OCI-LY3 (cell line): ENCODE data around the gene TAF5L.
A peak's percentile ranks its signal among the peaks of the same experiment; 100 is the strongest.
"Not testable (repeated sequence)": the region's sequence is repeated elsewhere in the genome, so short reads cannot be mapped to it uniquely, and the experiment has no call there.

Source experiments
- H2AFZ ChIP-seq: fragments of 200-600, 300-600 bp; shearing (Covaris generic); 2 replicates; pipeline ENCODE4 v1.6.0; 2014; ENCODE audit warnings: antibody characterized with exemption, low read depth, low read length
- H3K27ac ChIP-seq: fragments of 200-600, 300-600 bp; sonication (generic); 2 replicates; pipeline ENCODE4 v1.5.1; 2014; ENCODE audit warnings: mild to moderate bottlenecking, low read length, moderate library complexity, mixed read lengths
- H3K27me3 ChIP-seq: fragments of 200-600, 300-600 bp; sonication (generic); 2 replicates; pipeline ENCODE4 v1.6.1; 2014; ENCODE audit warnings: low read depth, low read length, mixed read lengths
- H3K36me3 ChIP-seq: fragments of 200-600, 300-600 bp; sonication (generic); replicated peaks from 2 replicates; pipeline ENCODE3; 2014; ENCODE audit warnings: low read depth, low read length, mixed read lengths
- H3K4me1 ChIP-seq: fragments of 300-600, 200-600 bp; sonication (generic); 2 replicates; pipeline ENCODE4 v1.6.1; 2014; ENCODE audit warnings: low read length, mixed read lengths
- H3K4me2 ChIP-seq: fragments of 200-600, 300-600 bp; sonication (generic); 2 replicates; pipeline ENCODE4 v1.6.1; 2014; ENCODE audit warnings: low read length, mixed read lengths
- H3K4me3 ChIP-seq: fragments of 300-600, 200-600 bp; sonication (generic); 2 replicates; pipeline ENCODE4 v1.5.1; 2014; ENCODE audit warnings: antibody characterized with exemption, mild to moderate bottlenecking, low read length, moderate library complexity
- H3K79me2 ChIP-seq: fragments of 300-600, 200-600 bp; shearing (Covaris generic); 2 replicates; pipeline ENCODE4 v1.6.1; 2014; ENCODE audit warnings: mild to moderate bottlenecking, low read length, mixed read lengths
- H3K9ac ChIP-seq: fragments of 300-600, 200-600 bp; shearing (Covaris generic); 2 replicates; pipeline ENCODE4 v1.6.0; 2014; ENCODE audit warnings: mild to moderate bottlenecking, low read length, moderate library complexity
- H3K9me3 ChIP-seq: fragments of 200-600, 300-600 bp; shearing (Covaris generic); 2 replicates; pipeline ENCODE4 v1.6.1; 2014; ENCODE audit warnings: low read length, mixed read lengths; ENCODE audit not compliant: insufficient read depth
- H4K20me1 ChIP-seq: fragments of 200-600, 300-600 bp; sonication (generic); 2 replicates; pipeline ENCODE4 v1.6.1; 2016; ENCODE audit warnings: low read length, mixed read lengths; ENCODE audit not compliant: insufficient read depth
- CTCF ChIP-seq: fragments of 200-600, 300-600 bp; sonication (generic); IDR thresholded peaks from 2 replicates; pipeline ENCODE4 v1.5.1; 2014; ENCODE audit warnings: antibody characterized with exemption, low read length, low read depth
- EZH2phosphoT487 ChIP-seq: fragments of 200-600 bp; shearing (Covaris generic); IDR thresholded peaks from 2 replicates; pipeline ENCODE4 v1.6.1; 2018; ENCODE audit warnings: antibody characterized with exemption, mixed run types, low read depth

The TAF5L gene

DNA sequence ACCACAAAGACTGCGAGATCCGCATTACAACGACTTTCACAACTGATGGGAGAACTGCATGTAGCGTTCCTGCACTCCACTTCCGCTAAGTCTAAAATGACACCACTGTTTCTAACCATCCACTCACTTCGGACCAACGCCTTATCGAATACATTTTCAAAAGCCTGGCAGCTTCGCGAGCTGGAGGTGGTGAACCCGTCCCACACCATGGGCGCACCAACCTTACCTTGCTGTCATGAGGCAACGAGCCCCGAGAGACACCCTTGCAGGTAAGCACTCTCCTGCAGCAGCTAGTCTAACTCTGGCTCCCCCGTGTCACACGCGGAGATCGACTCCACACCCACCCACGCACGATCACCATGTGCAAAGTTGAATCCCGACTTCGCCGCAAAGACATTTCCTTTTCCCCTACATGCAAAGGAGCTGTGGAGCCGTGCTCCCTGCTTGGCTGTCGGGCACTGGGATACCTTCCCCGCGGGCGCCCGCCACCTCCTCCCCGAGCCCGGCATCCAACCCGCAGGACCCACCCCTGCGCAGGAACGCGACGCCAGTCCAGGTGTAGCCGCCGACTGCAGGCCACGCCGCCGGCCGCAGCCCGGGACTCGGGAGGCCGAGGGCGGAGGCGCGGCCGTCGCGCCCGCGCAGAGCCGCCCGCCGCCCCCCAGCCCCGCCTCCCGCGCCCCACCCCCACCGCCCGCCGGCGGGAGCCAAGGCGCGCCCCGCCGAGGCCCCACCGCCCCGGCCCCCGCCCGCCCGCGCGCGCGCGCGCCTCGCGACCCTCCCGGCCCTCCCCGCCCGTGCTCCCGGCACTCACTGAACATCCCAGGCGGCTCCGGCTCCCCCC lies 629 bp downstream of the TAF5L start:
- peak overlapping the region; percentile 90 for H3K9ac ChIP-seq
- peaks cover 24% of the 10 kb centered on the region for H3K4me1 ChIP-seq
- peak overlapping the region; percentile 7; the same call in 1 of the 2 replicates for H2AFZ ChIP-seq
- peak overlapping the region; percentile 94 for H3K4me3 ChIP-seq
- H3K4me2 ChIP-seq: peak overlapping the region; percentile 92
- no peaks in the 10 kb centered on the region for H3K27me3 ChIP-seq
- no peak for TF ChIP-seq EZH2phosphoT487
- no peak for TF ChIP-seq CTCF
- peaks cover 94% of the 10 kb centered on the region for H3K79me2 ChIP-seq
- H4K20me1 ChIP-seq: peaks cover 35% of the 10 kb centered on the region
- H3K27ac ChIP-seq: peak overlapping the region; percentile 58
- H3K36me3 ChIP-seq: peaks cover 13% of the 10 kb centered on the region
- no peaks in the 10 kb centered on the region for H3K9me3 ChIP-seq

- Histone ChIP-seq H3K79me2 (peaks cover 94% of the 10 kb centered on the region), H3K9ac (peak overlapping the region; percentile 68), H3K27me3 (no peaks in the 10 kb centered on the region), H3K4me3 (peak overlapping the region; percentile 90), H2AFZ (peak overlapping the region; percentile 1; the same call in 1 of the 2 replicates), H3K4me2 (peak overlapping the region; percentile 92), H3K9me3 (no peaks in the 10 kb centered on the region), H4K20me1 (peaks cover 42% of the 10 kb centered on the region), H3K27ac (peak overlapping the region; percentile 21; the same call in 1 of the 2 replicates), H3K4me1 (peaks cover 26% of the 10 kb centered on the region), H3K36me3 (peaks cover 10% of the 10 kb centered on the region)
- TF ChIP-seq EZH2phosphoT487 (no peak), CTCF (no peak)
These were observed 1.3 kb downstream of the TAF5L start for GRCh38 chr1:229624521-229625070.

DNA sequence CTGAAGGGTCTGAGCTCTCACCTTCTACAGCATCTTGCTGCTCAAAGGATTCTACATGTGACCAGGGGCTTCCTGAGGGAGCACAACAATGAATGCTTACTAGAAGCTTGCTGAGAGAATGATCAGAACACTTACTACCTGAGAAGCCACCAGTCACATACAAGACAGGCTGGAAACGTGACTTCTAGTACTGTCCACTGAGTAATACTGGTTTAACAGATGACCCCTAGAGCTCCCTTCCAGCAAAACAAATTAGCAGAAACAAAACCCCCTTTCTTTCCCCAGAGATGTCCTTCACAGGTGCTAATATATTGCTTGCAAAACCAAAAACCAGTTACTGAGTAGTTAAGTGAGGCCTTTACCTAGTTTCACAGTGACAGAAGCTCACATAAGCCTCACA lies 2.1 kb downstream of the TAF5L start:
- no peak overlapping the region for H2AFZ ChIP-seq
- H3K36me3 ChIP-seq: peaks cover 5% of the 10 kb centered on the region
- H3K4me3 ChIP-seq: peak overlapping the region; percentile 90
- peak overlapping the region; percentile 14; the same call in 1 of the 2 replicates for H3K27ac ChIP-seq
- H3K79me2 ChIP-seq: peaks cover 94% of the 10 kb centered on the region
- peak overlapping the region; percentile 92 for H3K4me2 ChIP-seq
- TF ChIP-seq EZH2phosphoT487: no peak
- TF ChIP-seq CTCF: no peak
- peaks cover 48% of the 10 kb centered on the region for H4K20me1 ChIP-seq
- H3K9me3 ChIP-seq: no peaks in the 10 kb centered on the region
- peak overlapping the region; percentile 68 for H3K9ac ChIP-seq
- H3K4me1 ChIP-seq: peaks cover 33% of the 10 kb centered on the region
- H3K27me3 ChIP-seq: no peaks in the 10 kb centered on the region

- H3K4me2 ChIP-seq: peak overlapping the region; percentile 92; the same call in 1 of the 2 replicates
- peaks cover 94% of the 10 kb centered on the region for H3K79me2 ChIP-seq
- peaks cover 49% of the 10 kb centered on the region for H4K20me1 ChIP-seq
- H3K36me3 ChIP-seq: no peaks in the 10 kb centered on the region
- peaks cover 34% of the 10 kb centered on the region for H3K4me1 ChIP-seq
- TF ChIP-seq EZH2phosphoT487: no peak
- no peak for TF ChIP-seq CTCF
- H3K9me3 ChIP-seq: no peaks in the 10 kb centered on the region
- H2AFZ ChIP-seq: no peak overlapping the region
- H3K27me3 ChIP-seq: no peaks in the 10 kb centered on the region
- H3K4me3 ChIP-seq: 0 out of 2 replicates have a peak overlapping the region, but pooled peaks have one; percentile 90
- peak overlapping the region; percentile 14; the same call in 1 of the 2 replicates for H3K27ac ChIP-seq
- H3K9ac ChIP-seq: peak overlapping the region; percentile 68; the same call in 1 of the 2 replicates
These were observed 2.7 kb downstream of the TAF5L start for GRCh38 chr1:229623225-229623624.

GRCh38 chr1:229622641-229623120 lies 3.2 kb downstream of the TAF5L start:
- H3K9ac ChIP-seq, H2AFZ ChIP-seq, H3K9me3 ChIP-seq, H3K27me3 ChIP-seq, H3K36me3 ChIP-seq, H3K4me3 ChIP-seq, H3K4me2 ChIP-seq, H3K27ac ChIP-seq: not testable (repeated sequence)
- Histone ChIP-seq H4K20me1 (peaks cover 52% of the 10 kb centered on the region), H3K4me1 (peaks cover 33% of the 10 kb centered on the region), H3K79me2 (peaks cover 94% of the 10 kb centered on the region)
